Suprapubic skin (tissue), 4 donors: ENCODE results near the gene AAK1. TPM values are rescaled to one million over a fixed set of nuclear protein-coding genes. Genes with fewer than 3 reads are reported as not detected.
"Not testable (repeated sequence)": the region's sequence is repeated elsewhere in the genome, so short reads cannot be mapped to it uniquely, and the experiment has no call there.

Experiments
- DNase-seq, 2 donors: peaks; one replicate each; pipeline ENCODE4 v3.0.0-alpha.2; 2019; ENCODE audit warnings: low spot score in 2 of 2
- H3K27ac ChIP-seq: fragments of 200-600 bp; sonication (generic); one replicate; pipeline ENCODE4 v1.5.1; 2019
- H3K27me3 ChIP-seq: fragments of 200-600 bp; sonication (generic); one replicate; pipeline ENCODE4 v1.5.1; 2019
- H3K36me3 ChIP-seq: fragments of 200-600 bp; sonication (generic); one replicate; pipeline ENCODE4 v1.5.1; 2019
- H3K4me1 ChIP-seq: fragments of 200-600 bp; sonication (generic); one replicate; pipeline ENCODE4 v1.5.1; 2019
- H3K4me3 ChIP-seq: fragments of 200-600 bp; sonication (generic); one replicate; pipeline ENCODE4 v1.5.1; 2019; ENCODE audit warnings: mild to moderate bottlenecking
- H3K9me3 ChIP-seq: fragments of 200-600 bp; sonication (generic); one replicate; pipeline ENCODE4 v1.5.1; 2019
- CTCF ChIP-seq, 2 donors: fragments of 200-600 bp in 1 of 2; fragments of 450-650 bp in 1 of 2; sonication (generic) in 1 of 2; IDR thresholded peaks; one replicate each; pipeline ENCODE4 v1.5.1; 2016 to 2019; ENCODE audit warnings: antibody characterized with exemption in 2 of 2, mild to moderate bottlenecking in 1 of 2, moderate library complexity in 1 of 2
- EP300 ChIP-seq: sonication (generic); formaldehyde crosslinking; IDR thresholded peaks from one replicate; pipeline ENCODE4 v1.6.1; 2017; ENCODE audit warnings: antibody characterized with exemption
- POLR2A ChIP-seq, 2 donors: fragments of 450-650 bp; IDR thresholded peaks; one replicate each; pipeline ENCODE4 v1.6.1; 2017; ENCODE audit warnings: antibody characterized with exemption in 2 of 2, mild to moderate bottlenecking in 2 of 2, moderate library complexity in 2 of 2
- POLR2AphosphoS5 ChIP-seq, 3 donors: sonication (generic); formaldehyde crosslinking; IDR thresholded peaks; one replicate each; pipeline ENCODE4 v1.6.1; 2017; ENCODE audit warnings: antibody characterized with exemption in 3 of 3
- WGBS: methylation state at CpG from one replicate; pipeline ENCODE4 v1.1.5; 2018; 5-methylcytosine and 5-hydroxymethylcytosine counted together
- total RNA-seq, 4 donors: library from RNA; depleted of rRNA; stranded (reverse); fragments of >200 nt; gene quantifications; one replicate each; pipeline ENCODE4 v1.1.0, GENCODE V29; 2016

AAK1 gene
- total RNA-seq, 4 donors from 2014 or later, result 26.4 to 48.4 (median 32.7) TPM

DNA sequence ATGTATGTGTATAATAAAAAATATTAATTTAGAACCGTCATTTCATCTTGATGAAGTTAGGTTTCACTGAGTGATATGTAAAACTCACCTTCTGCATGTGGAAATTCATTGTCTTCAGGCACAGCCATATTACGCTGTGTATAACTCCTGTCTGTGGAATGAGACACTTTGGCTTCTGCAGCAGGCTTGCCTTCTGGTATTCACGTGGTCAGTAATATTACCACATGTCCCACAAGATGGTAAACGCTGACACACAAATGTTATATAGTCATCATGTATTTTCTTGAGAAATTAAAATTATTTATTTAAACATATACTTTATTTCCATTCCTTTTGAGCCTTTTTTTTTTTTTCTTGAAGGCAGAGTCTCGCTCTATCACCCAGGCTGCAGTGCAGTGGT is 25.1 kb upstream of the AAK1 start:
- Histone ChIP-seq H3K4me1 (no peaks in the 10 kb centered on the region), H3K4me3 (no peak overlapping the region), H3K27ac (no peak overlapping the region), H3K36me3 (no peaks in the 10 kb centered on the region), H3K9me3 (no peaks in the 10 kb centered on the region), H3K27me3 (no peaks in the 10 kb centered on the region)
- DNase-seq, result no peak
- TF ChIP-seq EP300 (no peak), POLR2A (IDR thresholded peaks at IDR 0.05) (no peak), CTCF (IDR thresholded peaks at IDR 0.05) (no peak), POLR2AphosphoS5 (IDR thresholded peaks at IDR 0.05) (no peak)
- 83% methylated on average over 5 of the region's 5 CpGs for WGBS

- no peak for DNase-seq
- WGBS, result 53% methylated on average over 7 of the region's 7 CpGs
- TF ChIP-seq POLR2AphosphoS5 (IDR thresholded peaks at IDR 0.05) (no peak), EP300 (no peak), POLR2A (IDR thresholded peaks at IDR 0.05) (no peak)
- H3K27ac ChIP-seq, result no peak overlapping the region
- no peaks in the 10 kb centered on the region for H3K36me3 ChIP-seq
- H3K27me3 ChIP-seq, result no peaks in the 10 kb centered on the region
- H3K4me3 ChIP-seq, result no peak overlapping the region
- no peaks in the 10 kb centered on the region for H3K4me1 ChIP-seq
- H3K9me3 ChIP-seq, result no peaks in the 10 kb centered on the region
Measured at GRCh38 chr2:69667805-69668382, 24.4 kb upstream of the AAK1 start.

DNA sequence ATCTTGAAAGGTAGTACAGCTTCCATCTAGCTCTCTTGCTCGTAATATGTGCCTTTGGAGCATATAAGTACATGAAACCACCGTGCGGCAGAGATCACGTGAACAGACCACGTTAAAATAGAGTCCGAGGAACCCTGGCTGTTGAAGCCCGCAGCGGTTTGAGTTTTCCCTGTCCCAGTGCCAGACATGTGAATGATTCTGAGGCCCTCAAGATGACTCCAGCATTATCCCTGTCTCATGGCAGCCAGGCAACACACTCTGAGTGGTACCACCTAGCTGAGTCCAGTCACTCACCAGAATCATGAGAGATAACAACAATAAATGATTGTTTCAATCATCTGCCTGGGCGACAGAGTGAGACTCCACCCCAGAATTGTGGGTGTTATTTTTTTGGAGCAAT is 21.6 kb upstream of the AAK1 start:
- H3K27me3 ChIP-seq, result no peaks in the 10 kb centered on the region
- H3K4me1 ChIP-seq, result peaks cover 3% of the 10 kb centered on the region
- H3K27ac ChIP-seq, result no peak overlapping the region
- no peaks in the 10 kb centered on the region for H3K9me3 ChIP-seq
- 90% methylated on average over 9 of the region's 9 CpGs for WGBS
- no peak for DNase-seq
- H3K4me3 ChIP-seq, result no peak overlapping the region
- TF ChIP-seq POLR2AphosphoS5 (IDR thresholded peaks at IDR 0.05) (no peak), CTCF (IDR thresholded peaks at IDR 0.05) (no peak), EP300 (no peak), POLR2A (IDR thresholded peaks at IDR 0.05) (no peak)
- H3K36me3 ChIP-seq, result no peaks in the 10 kb centered on the region

DNA sequence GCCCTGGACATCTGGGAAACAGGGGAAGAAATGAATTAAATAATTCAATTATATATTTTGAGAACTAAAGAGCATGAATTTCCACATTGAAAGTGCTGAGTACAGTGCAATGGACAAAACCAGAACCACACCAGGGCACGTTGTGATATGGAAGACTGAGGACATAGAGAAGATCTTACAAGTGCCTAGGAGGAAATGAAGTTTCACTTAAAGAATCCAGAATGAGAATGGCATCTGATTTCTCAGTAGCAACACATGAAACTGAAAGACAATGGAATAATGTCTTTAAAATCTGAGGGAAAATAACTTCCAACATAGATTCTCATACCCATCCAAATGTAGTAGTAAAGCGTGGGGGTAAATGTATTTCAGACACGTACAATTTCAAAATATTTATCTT is 20.3 kb upstream of the AAK1 start:
- 75% methylated on average over 3 of the region's 3 CpGs for WGBS
- Histone ChIP-seq H3K36me3 (no peaks in the 10 kb centered on the region), H3K4me3 (no peak overlapping the region), H3K27me3 (no peaks in the 10 kb centered on the region), H3K27ac (no peak overlapping the region), H3K4me1 (peaks cover 3% of the 10 kb centered on the region), H3K9me3 (no peaks in the 10 kb centered on the region)
- no peak for DNase-seq
- no peak for TF ChIP-seq EP300
- no peak for TF ChIP-seq POLR2AphosphoS5 (IDR thresholded peaks at IDR 0.05)
- no peak for TF ChIP-seq CTCF (IDR thresholded peaks at IDR 0.05)
- TF ChIP-seq POLR2A (IDR thresholded peaks at IDR 0.05), result no peak

- H3K4me1 ChIP-seq, H3K27ac ChIP-seq, H3K27me3 ChIP-seq, H3K36me3 ChIP-seq, H3K9me3 ChIP-seq, DNase-seq, H3K4me3 ChIP-seq: not testable (repeated sequence)
- 78% methylated on average over 2 of the region's 2 CpGs for WGBS
Measured at GRCh38 chr2:69662547-69662946, 19.0 kb upstream of the AAK1 start.

DNA sequence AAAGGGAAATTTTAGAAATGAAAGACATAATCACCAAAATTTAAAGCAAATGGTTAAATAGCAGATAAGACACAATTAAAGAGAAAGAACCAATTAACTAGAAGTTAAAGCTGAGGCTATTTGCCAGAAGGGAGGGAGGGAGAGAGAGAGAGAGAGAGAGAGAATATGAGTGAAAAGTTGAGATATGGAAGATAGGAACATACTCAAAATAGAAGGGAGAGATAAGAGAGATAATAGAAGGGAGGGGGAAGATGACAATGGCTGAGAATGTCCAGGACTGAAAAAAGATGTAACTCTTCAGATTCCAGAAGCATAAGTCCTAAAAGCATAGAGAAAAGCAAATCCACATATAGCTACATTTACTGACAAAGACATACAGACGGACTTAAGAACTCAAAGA is 17.1 kb upstream of the AAK1 start:
- Histone ChIP-seq H3K36me3 (no peaks in the 10 kb centered on the region), H3K4me3 (no peak overlapping the region), H3K27ac (no peak overlapping the region), H3K27me3 (no peaks in the 10 kb centered on the region), H3K4me1 (peaks cover 3% of the 10 kb centered on the region), H3K9me3 (no peaks in the 10 kb centered on the region)
- WGBS, result 83% methylated on average over 1 of the region's 1 CpG
- no peak for DNase-seq
- TF ChIP-seq EP300 (no peak), POLR2A (IDR thresholded peaks at IDR 0.05) (no peak), CTCF (IDR thresholded peaks at IDR 0.05) (no peak)
